Measurements from ENCODE around the gene CACFD1. TPM values are rescaled to one million over a fixed set of nuclear protein-coding genes. Genes with fewer than 3 reads are reported as not detected.

Gene CACFD1
- total RNA-seq, 4 donors from 2014 or later: 7.0 to 28.3 (median 10.1) TPM

DNA sequence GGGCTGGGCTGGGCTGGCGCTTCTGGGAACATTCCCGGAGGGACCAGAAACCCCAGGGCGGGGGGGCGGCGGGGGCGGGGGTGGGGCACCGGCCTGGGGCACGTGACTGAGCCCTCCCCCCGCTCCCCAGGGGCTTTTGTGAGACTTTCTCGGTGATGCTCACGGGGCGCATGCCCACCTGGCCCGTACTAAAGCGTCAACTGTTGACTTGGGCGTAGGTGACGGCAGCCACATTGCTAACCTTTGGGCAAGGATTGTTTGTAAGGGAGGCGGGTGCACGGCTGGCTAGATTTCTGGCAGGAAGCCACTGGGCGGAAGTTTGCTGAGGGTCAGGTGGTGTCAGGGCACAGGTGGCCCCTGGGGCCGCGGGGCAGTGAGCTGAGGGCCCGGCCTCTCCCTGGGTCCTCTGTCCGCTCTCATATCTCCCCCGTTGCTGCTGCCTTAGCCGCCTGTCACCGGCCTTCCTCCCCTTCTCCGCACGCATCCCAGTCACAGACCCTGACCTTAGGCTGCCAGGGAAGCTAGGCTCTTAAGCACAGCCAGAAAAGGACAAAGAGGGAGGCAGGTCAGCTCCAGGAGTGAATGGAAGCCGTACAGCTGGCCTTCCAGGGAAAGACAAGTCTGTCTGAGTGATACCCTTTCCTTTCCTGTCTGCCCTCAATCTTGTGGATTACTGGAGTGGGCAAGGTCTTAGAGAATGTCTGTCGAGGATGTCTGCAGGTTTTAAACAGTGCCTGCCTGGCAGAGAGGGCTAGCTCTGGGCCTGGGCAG is 812 bp downstream of the CACFD1 start:
- no peaks in the 10 kb centered on the region for H3K9me3 ChIP-seq
- DNase-seq: peak; percentile 31 to 55
- ATAC-seq: peak; percentile 5 to 18
- peak overlapping the region; percentile 75 to 97 (median 79) for H3K4me3 ChIP-seq
- peaks cover 7 to 19% of the 10 kb centered on the region in 2 donors for H3K4me1 ChIP-seq
- TF ChIP-seq, protein P1, sequence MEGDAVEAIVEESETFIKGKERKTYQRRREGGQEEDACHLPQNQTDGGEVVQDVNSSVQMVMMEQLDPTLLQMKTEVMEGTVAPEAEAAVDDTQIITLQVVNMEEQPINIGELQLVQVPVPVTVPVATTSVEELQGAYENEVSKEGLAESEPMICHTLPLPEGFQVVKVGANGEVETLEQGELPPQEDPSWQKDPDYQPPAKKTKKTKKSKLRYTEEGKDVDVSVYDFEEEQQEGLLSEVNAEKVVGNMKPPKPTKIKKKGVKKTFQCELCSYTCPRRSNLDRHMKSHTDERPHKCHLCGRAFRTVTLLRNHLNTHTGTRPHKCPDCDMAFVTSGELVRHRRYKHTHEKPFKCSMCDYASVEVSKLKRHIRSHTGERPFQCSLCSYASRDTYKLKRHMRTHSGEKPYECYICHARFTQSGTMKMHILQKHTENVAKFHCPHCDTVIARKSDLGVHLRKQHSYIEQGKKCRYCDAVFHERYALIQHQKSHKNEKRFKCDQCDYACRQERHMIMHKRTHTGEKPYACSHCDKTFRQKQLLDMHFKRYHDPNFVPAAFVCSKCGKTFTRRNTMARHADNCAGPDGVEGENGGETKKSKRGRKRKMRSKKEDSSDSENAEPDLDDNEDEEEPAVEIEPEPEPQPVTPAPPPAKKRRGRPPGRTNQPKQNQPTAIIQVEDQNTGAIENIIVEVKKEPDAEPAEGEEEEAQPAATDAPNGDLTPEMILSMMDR (IDR thresholded peaks at IDR 0.05 in 4 of 5, conservative IDR thresholded peaks at IDR 0.05 in 1 of 5): no peak
- TF ChIP-seq POLR2A (IDR thresholded peaks at IDR 0.05): peak in 1 of 2 donors; percentile 8
- no peaks in the 10 kb centered on the region for H3K27me3 ChIP-seq
- in situ Hi-C loops (cut with MboI; ENCODE audit: low sequenced_read_pairs in 4 of 4) (no loop called here), intact Hi-C loops (cut with DNase I; ENCODE audit: low total_unique reads) (loop anchor here (1.0 to 10.0 kb wide), 4 partner anchors 19 to 426 kb away; partner anchors contain the start of genes GTF3C5, REXO4 and SLC2A6)
- no peaks in the 10 kb centered on the region for H3K36me3 ChIP-seq
- H3K27ac ChIP-seq: peak overlapping the region; percentile 91 to 99 (median 92)

DNA sequence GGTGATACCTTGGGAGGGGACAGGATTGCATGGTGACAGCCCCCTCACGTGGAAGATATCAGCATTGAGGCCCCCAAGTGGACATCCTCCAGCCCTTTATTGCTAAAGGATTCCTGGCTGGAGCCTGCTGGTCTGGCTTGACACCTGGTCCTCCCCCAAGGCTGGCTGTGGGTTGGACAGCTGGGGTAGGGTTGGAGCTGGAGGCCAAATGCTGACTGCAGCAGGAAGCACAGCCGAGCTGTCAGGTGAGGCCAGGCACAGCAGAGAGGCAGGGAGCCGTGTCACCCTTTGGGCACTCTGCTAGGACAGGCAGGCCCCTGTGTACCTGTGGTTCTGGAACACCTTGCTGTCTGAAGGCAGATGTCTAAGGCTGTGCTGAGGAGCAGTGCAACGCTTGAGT is 2.2 kb downstream of the CACFD1 start:
- intact Hi-C loops (cut with DNase I; ENCODE audit: low total_unique reads): loop anchor here (2.0 to 10.0 kb wide), 2 partner anchors 43 to 427 kb away; partner anchors contain the start of genes GTF3C5 and REXO4
- DNase-seq (no peak), ATAC-seq (no peak)
- Histone ChIP-seq H3K27me3 (no peaks in the 10 kb centered on the region), H3K36me3 (no peaks in the 10 kb centered on the region), H3K4me3 (no peak overlapping the region), H3K4me1 (peaks cover 7 to 19% of the 10 kb centered on the region in 2 donors), H3K27ac (no peak overlapping the region), H3K9me3 (no peaks in the 10 kb centered on the region)
- TF ChIP-seq, protein P1 (IDR thresholded peaks at IDR 0.05 in 4 of 5, conservative IDR thresholded peaks at IDR 0.05 in 1 of 5): no peak
- no peak for TF ChIP-seq POLR2A (IDR thresholded peaks at IDR 0.05)
- in situ Hi-C loops (cut with MboI; ENCODE audit: low sequenced_read_pairs in 4 of 4): no loop called here

DNA sequence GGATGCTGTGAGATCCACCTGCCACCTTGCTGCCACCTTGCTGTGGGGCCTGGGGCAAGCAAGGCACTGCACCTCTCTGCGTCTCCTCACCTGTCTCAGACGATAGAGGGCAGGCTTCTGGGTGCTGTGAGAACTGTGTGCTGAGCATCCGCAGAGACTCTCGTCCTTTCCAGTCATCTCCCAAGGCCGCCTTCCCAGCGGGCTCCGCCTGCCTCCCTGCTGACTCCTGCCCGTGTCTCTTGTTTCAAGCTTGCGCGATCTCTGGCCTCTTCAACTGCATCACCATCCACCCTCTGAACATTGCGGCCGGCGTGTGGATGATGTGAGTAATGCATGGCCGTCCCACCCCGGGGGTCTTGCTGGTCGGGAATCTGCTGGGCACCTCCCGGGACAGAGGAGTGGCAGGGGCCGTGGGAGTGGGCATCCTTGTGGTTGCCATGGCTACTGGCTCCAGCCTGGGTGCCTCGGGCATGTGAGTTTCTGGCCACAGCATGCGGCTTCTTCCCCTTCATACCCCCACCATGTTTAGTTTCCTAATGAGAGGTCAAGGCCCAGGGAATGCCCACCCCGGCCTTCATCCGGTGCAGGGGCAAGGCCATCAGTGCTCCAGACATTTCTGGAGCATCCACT is 3.6 kb downstream of the CACFD1 start:
- Histone ChIP-seq H3K4me1 (peaks cover 7 to 15% of the 10 kb centered on the region in 2 donors), H3K9me3 (no peaks in the 10 kb centered on the region), H3K27ac (no peak overlapping the region), H3K36me3 (no peaks in the 10 kb centered on the region), H3K27me3 (no peaks in the 10 kb centered on the region), H3K4me3 (no peak overlapping the region)
- intact Hi-C loops (cut with DNase I; ENCODE audit: low total_unique reads) (loop anchor here (10.0 kb wide), 1 partner anchor 429 kb away; the partner anchor contains the start of gene GTF3C5), in situ Hi-C loops (cut with MboI; ENCODE audit: low sequenced_read_pairs in 4 of 4) (no loop called here)
- DNase-seq: no peak
- no peak for ATAC-seq
- TF ChIP-seq POLR2A (IDR thresholded peaks at IDR 0.05): no peak
- TF ChIP-seq, protein P1 (IDR thresholded peaks at IDR 0.05 in 4 of 5, conservative IDR thresholded peaks at IDR 0.05 in 1 of 5): no peak

DNA sequence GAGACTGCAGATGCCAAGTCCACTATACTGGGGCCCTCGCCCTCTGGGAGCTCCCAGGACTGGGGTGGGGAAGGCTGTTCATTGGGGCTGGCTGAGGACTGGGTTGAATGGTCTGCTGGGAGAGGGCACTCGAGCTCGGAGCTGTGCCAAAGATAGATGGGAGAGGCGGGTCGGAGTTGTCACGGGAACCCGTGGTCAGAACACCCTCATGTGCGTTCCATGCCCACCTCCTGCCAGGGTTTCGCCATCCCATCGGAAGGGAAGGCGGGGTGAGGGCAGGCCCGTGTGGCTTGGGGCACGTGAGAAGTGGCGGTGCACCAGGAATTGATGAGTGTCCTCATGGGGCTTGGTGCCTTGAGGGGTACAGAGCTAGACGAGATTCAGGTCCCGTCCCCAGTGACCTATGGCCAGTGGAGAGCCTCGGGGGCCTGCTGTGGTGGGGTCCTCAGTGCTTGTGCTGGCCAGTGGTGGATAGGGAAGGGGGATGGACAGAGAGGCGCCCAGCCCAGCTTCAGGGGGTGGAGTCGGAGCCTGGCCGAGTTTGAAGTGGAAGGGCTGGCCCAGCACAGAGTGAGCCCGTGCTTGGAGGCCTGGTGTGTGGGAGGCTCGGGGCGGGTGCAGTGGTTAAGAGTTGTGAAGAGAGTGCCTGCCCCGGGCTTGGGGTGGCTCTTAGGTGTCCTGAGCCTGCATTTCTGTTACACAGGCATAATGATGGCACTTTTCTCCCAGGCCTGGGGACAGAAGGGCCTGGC is 4.3 kb downstream of the CACFD1 start:
- H3K9me3 ChIP-seq: no peaks in the 10 kb centered on the region
- TF ChIP-seq, protein P1 (IDR thresholded peaks at IDR 0.05 in 4 of 5, conservative IDR thresholded peaks at IDR 0.05 in 1 of 5): no peak
- TF ChIP-seq POLR2A (IDR thresholded peaks at IDR 0.05): no peak
- DNase-seq: no peak
- no peak overlapping the region for H3K4me3 ChIP-seq
- H3K27ac ChIP-seq: no peak overlapping the region
- ATAC-seq: no peak
- H3K36me3 ChIP-seq: no peaks in the 10 kb centered on the region
- in situ Hi-C loops (cut with MboI; ENCODE audit: low sequenced_read_pairs in 4 of 4): no loop called here
- H3K4me1 ChIP-seq: peaks cover 3 to 8% of the 10 kb centered on the region in 2 donors
- intact Hi-C loops (cut with DNase I; ENCODE audit: low total_unique reads): loop anchor here (10.0 kb wide), 1 partner anchor 429 kb away; the partner anchor contains the start of gene GTF3C5
- H3K27me3 ChIP-seq: no peaks in the 10 kb centered on the region
